Inflammatory macrophage treated with lipopolysaccharide for 4 hours (primary cell): ENCODE results near the gene TTYH3.
"Not testable (repeated sequence)": the region's sequence is repeated elsewhere in the genome, so short reads cannot be mapped to it uniquely, and the experiment has no call there.

Experiments used
- DNase-seq: peaks from one replicate; pipeline ENCODE4 v3.0.0-alpha.2; 2020

Gene TTYH3

DNA sequence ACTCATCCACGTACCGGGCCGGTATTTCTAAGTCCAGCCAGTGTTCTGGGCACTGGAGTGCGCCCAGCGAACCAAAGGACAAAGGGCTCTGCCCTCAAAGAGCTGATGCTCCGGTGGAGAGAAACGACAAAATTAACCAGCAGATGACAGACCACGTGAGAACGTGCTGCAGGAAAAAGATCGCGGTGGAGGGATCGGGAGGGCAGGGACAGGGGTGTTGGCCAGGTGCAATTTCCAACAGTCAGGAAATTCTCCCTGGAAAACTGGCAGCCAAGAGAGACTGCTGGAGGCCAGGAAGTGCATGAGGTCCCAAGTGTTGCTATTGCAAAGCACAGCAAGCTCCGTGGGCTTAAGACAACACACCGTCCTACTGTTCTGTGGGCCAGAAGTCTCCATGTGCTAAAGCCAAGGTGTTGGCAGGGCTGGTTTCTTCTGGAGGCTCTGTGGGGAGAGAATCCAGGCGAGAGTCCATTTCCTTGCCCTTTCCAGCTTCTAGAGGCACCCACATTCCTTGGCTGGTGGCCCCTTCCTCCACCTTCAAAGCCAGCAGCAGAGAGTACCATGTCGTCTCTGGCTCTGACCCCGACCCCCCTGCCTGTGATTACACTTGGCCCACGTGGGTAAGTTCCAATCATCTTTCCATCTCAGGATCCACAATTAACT is 34.9 kb downstream of the TTYH3 start:
- DNase-seq: no peak

DNA sequence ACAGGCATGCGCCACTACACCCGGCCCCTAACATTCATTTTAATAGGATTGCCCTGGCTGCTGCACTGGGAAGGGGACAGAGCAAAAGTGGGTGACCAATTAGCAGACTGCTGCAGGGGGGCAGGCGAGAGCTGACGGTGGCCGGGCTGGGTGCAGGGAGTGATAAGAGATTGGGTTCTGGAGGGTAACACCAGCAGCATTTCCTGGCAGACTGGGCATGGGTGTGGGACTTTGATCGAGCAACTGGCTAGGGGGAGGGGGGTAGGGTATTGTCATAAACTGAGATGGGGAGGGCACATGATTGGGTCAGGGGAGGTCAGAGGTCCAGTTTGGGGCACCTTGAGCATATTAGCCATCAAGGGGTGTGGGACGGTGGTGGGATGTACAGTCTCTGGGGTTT is 36.1 kb downstream of the TTYH3 start:
- DNase-seq: no peak

DNA sequence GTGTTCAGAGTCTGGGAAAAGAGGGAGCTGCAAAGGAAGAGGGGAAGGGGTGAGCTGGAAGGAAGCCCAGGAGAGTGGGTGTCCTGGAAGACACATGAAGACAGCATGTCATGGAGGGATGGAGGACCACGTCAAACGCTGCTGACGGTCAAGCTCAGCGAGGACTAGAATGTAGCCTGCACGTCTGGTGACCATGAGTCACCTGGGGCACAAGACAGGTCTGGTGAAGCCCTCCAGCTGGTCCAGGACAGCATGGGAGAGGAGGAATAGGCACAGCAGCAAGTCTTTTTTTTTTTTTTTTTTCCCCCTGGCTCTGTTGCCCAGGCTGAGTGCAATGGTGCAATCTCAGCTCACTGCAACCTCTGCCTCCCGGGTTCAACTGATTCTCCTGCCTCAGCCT is 36.6 kb downstream of the TTYH3 start:
- no peak for DNase-seq

- DNase-seq: no peak
These were observed 38.4 kb downstream of the TTYH3 start for GRCh38 chr7:2670171-2670570.

GRCh38 chr7:2670720-2671391 is 39.1 kb downstream of the TTYH3 start:
- peak; percentile 67 for DNase-seq

- not testable (repeated sequence) for DNase-seq
These were observed 41.4 kb downstream of the TTYH3 start for GRCh38 chr7:2673214-2673613.

GRCh38 chr7:2673934-2674333 is 42.1 kb downstream of the TTYH3 start:
- no peak for DNase-seq

DNA sequence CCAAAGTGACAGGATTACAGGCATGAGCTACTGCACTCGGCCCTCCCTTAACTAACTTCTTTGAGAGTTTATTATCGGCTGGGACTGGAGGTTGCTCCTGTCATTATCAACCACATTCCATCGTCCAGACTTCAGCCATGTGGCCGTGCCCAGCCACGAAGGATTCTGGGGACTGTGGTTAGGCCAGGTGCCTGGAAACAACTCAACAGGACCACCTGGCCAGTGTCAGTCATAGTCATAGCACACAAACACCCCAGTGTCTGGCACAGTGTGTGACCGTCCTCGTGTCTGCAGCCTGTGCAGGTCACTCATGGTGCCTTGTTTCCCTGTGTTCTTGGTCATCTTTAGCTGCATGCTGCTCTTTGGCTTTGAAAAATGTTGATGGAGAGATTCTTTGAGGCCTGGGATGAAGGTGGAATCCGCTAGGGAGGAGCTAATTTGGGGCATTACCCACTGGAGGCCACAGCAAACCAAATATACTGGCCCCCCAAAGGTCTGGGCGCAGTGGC is 43.5 kb downstream of the TTYH3 start:
- DNase-seq: no peak

- not testable (repeated sequence) for DNase-seq
These were observed 44.8 kb downstream of the TTYH3 start for GRCh38 chr7:2676576-2676975.

DNA sequence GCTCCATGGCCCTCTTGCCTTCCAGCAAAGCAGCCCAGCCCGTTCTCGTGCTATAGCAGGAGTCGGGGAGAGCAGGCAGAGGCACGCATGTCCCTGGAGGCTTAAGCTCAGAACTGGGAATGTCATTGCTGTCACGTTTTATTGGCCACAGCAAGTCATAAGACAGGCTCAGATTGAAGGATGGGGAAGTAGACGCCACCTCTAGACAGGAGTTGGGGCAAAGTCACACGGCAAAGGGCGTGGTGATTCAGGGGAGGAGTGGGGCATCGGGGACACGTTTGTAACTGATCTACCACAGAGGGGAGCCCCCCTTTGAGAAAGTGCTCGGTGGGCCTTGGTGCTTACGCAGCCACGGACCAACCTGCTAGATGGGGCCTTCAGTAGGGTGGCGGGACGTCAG is 46.7 kb downstream of the TTYH3 start:
- not testable (repeated sequence) for DNase-seq

GRCh38 chr7:2679135-2680127 is 47.6 kb downstream of the TTYH3 start:
- DNase-seq: not testable (repeated sequence)

GRCh38 chr7:2680256-2680655 is 48.5 kb downstream of the TTYH3 start:
- DNase-seq: no peak

DNA sequence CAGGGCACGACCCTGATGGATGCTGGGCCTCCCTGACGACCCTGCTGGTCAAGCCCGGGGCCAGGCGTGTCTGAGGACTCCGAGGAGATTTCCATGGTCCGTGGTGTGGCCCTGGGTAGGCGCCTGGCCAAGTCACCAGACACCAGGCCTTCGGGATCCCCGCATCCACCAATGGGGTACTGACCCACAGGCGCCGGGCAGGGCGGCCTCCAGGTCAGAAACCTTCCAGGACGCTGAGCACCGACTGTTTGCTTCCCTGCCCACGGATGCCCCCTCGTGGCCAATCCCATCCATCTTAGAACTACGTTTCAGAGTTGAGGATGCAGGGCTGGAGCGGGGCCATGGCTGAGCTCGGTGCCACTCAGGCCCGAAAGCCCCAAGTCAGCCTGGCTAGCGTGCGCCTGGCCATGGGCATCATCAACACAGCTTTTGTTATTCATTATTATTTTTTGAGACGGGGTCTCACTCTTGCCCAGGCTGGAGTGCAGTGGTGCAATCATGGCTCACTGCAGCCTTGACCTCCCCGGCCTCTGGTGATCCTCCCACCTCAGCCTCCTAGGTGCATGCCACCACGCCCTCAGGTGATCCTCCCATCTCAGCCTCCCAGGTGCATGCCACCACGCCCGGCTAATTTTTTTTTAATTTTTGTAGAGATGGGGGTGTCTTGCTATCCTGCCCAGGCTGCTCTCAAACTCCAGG is 49.2 kb downstream of the TTYH3 start:
- DNase-seq: peak; percentile 75

DNA sequence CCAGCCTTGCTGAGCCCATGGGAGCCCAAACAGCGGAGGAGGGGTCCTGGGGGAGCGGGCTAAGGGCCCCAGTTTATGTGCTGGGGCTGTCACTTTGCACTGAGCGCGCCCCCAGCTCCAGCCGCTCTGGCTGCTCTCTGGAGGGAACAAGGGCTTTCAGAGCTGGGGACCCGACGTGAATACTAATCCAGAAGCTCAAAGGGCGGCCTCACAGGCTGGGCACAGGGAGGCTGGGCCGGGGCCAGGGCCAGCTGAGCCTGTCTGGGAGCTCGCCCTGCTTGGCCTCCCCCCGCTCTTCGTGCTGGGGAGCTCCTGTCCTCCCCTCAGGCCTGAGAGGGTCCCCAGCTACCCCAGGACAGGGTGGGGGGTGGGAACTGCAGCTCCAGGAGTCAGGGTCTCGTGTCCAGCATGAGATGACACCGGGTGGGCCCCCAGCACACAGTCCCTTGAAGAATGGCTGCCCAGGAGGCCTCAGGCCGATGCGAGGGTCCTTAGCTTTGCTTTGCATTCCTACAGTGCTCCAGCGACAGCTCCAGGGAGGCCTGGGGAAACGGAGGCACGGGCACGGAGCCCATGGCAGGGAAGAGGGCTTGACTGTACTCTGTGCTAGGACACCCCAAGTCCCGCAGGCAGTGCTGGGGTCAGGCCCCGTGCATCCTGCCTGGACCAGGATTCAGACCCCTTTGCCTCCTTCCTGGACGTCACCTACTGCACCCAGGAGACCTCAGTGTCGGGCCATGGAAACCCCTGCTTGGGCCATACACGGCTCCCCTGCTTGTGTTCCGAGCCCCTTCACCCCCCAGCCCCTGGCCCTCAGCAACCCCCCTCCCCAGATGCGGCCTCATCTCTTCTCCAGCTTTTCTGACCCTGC is 50.4 kb downstream of the TTYH3 start:
- DNase-seq: no peak

DNA sequence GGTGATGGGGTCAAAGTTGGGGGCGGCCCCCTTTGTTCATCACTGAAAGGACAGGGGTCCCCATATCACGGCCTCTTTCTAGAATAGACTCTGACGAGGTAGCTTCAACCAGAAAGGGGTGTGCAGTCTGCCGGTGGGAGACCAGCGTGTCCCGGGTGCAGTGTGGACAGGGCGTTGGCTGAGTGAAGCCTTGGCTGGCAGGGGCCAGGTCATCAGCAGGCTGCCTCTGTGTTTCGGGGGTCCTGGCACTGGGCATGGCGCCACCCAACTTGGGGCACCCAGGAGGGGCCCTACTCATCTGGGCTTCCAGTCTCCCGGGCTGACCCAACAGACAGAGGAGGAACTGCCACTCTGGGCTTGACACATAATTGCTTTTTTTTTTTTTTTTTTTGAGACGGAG is 52.7 kb downstream of the TTYH3 start:
- no peak for DNase-seq

DNA sequence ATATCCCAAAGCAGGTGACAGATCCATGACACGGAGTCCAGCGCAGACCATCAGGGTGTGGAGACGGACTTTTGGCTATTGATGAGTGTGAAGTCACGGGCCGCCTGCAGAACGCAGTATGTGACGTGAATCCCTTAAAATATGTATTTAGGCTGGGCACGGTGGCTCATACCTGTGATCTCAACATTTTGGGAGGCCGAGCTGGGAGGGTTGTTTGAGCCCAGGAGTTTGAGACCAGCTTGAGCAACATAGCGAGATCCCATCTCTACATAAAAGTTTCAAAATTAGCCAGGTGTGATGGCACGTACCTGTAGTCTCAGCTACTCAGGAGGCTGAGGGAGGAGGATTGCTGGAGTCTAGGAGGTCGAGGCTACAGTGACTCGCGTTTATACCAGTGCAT is 54.3 kb downstream of the TTYH3 start:
- no peak for DNase-seq

DNA sequence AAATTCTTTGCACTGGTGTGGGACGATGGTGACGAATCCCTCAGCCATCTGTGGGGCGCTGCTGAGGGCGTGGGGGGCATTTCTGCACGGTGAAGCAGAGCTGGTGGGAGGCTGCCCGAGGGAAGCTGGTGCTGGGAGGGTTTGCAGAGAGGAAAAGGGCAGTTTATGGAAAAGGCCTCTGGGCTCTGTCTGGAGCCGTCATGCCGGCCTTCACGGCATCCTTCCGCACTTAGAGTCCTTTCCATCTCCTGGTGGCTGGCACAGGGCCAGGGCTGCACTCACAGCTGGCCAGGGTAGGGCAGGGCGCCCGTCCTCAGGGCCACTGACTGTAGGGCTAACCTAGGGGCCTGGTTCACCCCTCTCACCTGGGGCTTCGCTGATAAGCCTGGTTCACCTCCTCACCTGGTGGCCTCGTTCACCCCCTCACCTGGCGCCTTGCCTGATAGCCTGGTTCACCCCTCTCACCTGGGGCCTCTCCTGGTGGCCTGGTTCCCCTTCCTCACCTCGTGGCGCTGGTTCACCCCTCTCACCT is 55.6 kb downstream of the TTYH3 start:
- no peak for DNase-seq

DNA sequence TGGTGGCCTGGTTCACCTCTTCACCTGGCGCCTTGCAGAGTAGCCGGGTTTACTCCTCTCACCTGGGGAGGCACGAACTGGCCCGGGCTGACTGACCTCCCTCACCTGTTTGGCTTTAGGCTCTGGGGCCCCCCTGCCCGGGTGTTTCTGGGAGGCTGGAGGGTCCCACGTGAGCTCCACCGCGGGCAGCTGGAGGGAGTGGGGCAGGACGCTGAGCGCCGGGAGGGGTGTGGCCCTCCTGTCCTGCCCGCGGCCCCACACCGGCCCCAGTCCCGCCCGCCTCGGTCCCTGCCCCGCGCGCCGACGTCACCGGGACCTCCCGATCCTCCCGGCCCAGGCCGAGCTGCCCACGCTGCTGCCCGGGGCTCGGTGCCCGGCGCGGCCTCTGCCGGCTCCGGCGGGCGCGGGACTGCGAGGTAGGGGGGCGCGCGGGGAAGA is 56.1 kb downstream of the TTYH3 start, which contains the start of gene AMZ1:
TSS of gene AMZ1 (plus strand) at position 322 of the 438 bp plus-strand sequence. CDS start 12,250 bp downstream, outside the sequence.
- DNase-seq: peak; percentile 44

DNA sequence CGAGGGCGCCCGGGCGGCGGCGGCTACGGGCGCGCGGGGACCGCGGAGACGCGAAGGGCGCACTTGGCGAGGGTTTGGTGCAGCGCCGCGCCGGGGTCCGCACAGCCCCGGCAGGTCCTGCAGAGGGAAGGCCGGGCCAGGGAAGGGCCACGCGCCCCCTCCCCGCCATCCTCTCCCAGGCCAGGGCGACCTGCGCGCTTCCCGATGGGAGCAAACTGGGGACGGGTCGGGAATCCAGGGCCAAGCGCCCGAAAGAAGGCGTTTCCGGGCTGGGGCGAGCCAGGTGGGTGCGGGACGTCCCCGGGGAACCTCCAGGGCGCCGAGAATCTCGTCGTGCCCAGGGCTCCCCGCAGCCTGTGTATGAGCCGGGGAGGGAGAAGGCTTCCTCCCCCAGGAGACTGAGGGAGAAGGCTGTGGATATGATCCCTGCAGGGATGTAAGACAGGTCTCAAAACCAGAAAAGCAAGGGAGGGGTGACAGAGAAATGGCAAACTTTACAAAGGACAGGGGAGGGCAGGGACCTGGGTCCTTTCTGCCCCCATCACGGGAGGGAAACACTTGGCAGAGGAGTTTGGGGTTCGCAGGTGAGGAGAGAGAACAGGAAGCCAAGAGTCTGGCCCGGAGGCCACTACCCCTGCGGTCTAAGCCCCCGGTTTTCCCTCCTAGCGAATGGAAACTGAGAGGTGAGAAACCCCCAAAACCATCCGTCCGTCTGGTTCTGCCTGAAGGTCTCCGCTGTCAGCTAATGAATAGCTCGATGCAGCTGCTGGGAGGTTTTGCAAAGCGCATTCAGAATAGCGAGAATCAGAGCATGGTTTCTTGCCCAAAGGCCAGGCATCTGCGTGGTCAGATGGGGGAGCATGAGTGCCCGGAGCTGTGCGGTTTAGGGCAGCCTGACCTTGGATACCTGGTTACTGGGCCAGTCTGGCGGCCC is 56.9 kb downstream of the TTYH3 start:
- no peak for DNase-seq

DNA sequence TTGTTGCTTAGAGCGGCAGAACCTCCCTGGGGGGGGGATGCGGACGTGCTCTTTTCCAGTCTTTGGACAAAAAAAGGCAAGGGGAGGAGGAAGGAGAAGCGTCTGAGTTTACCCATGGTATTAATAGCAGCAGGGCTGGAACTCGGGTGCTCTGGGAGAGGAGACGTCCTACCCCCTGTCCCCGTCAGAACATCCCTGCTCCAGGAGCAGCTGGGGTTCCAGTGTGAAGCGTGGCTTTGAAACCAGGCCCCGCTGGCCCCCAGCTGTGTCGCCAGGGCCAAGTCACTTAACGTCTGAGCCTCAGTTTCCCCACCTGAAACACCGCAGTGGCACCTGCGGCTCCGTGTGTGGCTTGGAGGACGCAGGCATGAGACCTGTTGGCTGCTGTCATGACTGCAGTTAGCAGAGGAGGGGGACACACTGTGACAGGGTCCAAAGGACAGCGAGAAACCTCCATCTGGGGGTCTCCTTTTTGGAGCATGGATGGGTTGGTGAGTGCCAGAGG is 57.6 kb downstream of the TTYH3 start:
- no peak for DNase-seq
